WTC11 (cell line): Measurements from ENCODE around the gene KRT8.

ENCODE experiments used
- ATF3 ChIP-seq: sonication (generic); formaldehyde crosslinking; conservative IDR thresholded peaks from 2 replicates; pipeline ENCODE4 v1.8.1; 2022; ENCODE audit warnings: mild to moderate bottlenecking, missing genetic modification reagents
- CTCF ChIP-seq: fragments of 200-600 bp; IDR thresholded peaks from 2 replicates; pipeline ENCODE4 v1.8.0; 2022; ENCODE audit warnings: antibody characterized with exemption
- FOXP4 ChIP-seq: sonication (generic); formaldehyde crosslinking; IDR thresholded peaks from 2 replicates; pipeline ENCODE4 v1.8.0; 2022; ENCODE audit warnings: mild to moderate bottlenecking, missing genetic modification reagents
- MXD4 ChIP-seq: fragments of 250-450 bp; sonication (Bioruptor Pico); IDR thresholded peaks from 2 replicates; pipeline ENCODE4 v1.8.0; 2021; ENCODE audit warnings: mild to moderate bottlenecking, moderate library complexity, borderline replicate concordance
- NFYB ChIP-seq: sonication (generic); formaldehyde crosslinking; conservative IDR thresholded peaks from 2 replicates; pipeline ENCODE4 v1.8.0; 2022; ENCODE audit warnings: low read depth, missing genetic modification reagents
- NR2C2 ChIP-seq: sonication (generic); formaldehyde crosslinking; IDR thresholded peaks from 2 replicates; pipeline ENCODE4 v1.8.0; 2022; ENCODE audit warnings: mild to moderate bottlenecking, missing genetic modification reagents
- TEAD4 ChIP-seq: sonication (generic); formaldehyde crosslinking; IDR thresholded peaks from 2 replicates; pipeline ENCODE4 v1.8.0; 2022; ENCODE audit warnings: mild to moderate bottlenecking, missing genetic modification reagents
- ZNF138 ChIP-seq: sonication (generic); formaldehyde crosslinking; conservative IDR thresholded peaks from 2 replicates; pipeline ENCODE4 v1.8.1; 2022; ENCODE audit warnings: mild to moderate bottlenecking, moderate library complexity, missing genetic modification reagents
- TF ChIP-seq, protein P1 (sequence below): sonication (generic); formaldehyde crosslinking; IDR thresholded peaks from 2 replicates; pipeline ENCODE4 v1.8.0; 2023; ENCODE audit warnings: missing genetic modification reagents, mild to moderate bottlenecking, borderline replicate concordance

- TF ChIP-seq CTCF (no peak), MXD4 (no peak), ATF3 (CRISPR knock-in tag) (no peak), FOXP4 (CRISPR knock-in tag) (no peak), TEAD4 (CRISPR knock-in tag) (no peak), NFYB (CRISPR knock-in tag) (no peak), ZNF138 (no peak), NR2C2 (CRISPR knock-in tag) (no peak)
- TF ChIP-seq, protein P1, sequence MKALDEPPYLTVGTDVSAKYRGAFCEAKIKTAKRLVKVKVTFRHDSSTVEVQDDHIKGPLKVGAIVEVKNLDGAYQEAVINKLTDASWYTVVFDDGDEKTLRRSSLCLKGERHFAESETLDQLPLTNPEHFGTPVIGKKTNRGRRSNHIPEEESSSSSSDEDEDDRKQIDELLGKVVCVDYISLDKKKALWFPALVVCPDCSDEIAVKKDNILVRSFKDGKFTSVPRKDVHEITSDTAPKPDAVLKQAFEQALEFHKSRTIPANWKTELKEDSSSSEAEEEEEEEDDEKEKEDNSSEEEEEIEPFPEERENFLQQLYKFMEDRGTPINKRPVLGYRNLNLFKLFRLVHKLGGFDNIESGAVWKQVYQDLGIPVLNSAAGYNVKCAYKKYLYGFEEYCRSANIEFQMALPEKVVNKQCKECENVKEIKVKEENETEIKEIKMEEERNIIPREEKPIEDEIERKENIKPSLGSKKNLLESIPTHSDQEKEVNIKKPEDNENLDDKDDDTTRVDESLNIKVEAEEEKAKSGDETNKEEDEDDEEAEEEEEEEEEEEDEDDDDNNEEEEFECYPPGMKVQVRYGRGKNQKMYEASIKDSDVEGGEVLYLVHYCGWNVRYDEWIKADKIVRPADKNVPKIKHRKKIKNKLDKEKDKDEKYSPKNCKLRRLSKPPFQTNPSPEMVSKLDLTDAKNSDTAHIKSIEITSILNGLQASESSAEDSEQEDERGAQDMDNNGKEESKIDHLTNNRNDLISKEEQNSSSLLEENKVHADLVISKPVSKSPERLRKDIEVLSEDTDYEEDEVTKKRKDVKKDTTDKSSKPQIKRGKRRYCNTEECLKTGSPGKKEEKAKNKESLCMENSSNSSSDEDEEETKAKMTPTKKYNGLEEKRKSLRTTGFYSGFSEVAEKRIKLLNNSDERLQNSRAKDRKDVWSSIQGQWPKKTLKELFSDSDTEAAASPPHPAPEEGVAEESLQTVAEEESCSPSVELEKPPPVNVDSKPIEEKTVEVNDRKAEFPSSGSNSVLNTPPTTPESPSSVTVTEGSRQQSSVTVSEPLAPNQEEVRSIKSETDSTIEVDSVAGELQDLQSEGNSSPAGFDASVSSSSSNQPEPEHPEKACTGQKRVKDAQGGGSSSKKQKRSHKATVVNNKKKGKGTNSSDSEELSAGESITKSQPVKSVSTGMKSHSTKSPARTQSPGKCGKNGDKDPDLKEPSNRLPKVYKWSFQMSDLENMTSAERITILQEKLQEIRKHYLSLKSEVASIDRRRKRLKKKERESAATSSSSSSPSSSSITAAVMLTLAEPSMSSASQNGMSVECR (CRISPR knock-in tag): no peak
Observed at GRCh38 chr12:52921488-52922165, 16.8 kb upstream of the KRT8 start.
